Fibroblast of lung (primary cell): ENCODE data around the gene ACOT9. TPM values are rescaled to one million over a fixed set of nuclear protein-coding genes. Genes with fewer than 3 reads are reported as not detected.

Source experiments
- DNase-seq, 2 donors: peaks; one replicate each; pipeline versions ENCODE4 v3.0.0 to v3.0.0-alpha.2; 2010; ENCODE audit warnings: low read depth in 2 of 2
- H2AFZ ChIP-seq: 2 replicates; pipeline ENCODE4 v1.5.1; 2012; ENCODE audit warnings: low read length, control low read depth, inconsistent platforms
- H3K27ac ChIP-seq: 2 replicates; pipeline ENCODE4 v1.5.1; 2011; ENCODE audit warnings: low read length, control low read depth; ENCODE audit not compliant: insufficient read depth
- H3K27me3 ChIP-seq: 2 replicates; pipeline ENCODE4 v1.5.1; 2011; ENCODE audit warnings: mild to moderate bottlenecking, low read length; ENCODE audit not compliant: control insufficient read depth, insufficient read depth
- H3K36me3 ChIP-seq: 2 replicates; pipeline ENCODE4 v1.5.1; 2011; ENCODE audit warnings: low read length; ENCODE audit not compliant: control insufficient read depth, insufficient read depth
- H3K4me1 ChIP-seq: 2 replicates; pipeline ENCODE4 v1.5.1; 2011; ENCODE audit warnings: low read length; ENCODE audit not compliant: control insufficient read depth, insufficient read depth; ENCODE audit errors: extremely low read depth
- H3K4me2 ChIP-seq: 2 replicates; pipeline ENCODE4 v1.5.1; 2011; ENCODE audit warnings: low read length, control low read depth; ENCODE audit not compliant: insufficient read depth; ENCODE audit errors: extremely low read depth
- H3K4me3 ChIP-seq, 4 experiments: fragments of 200-600 bp in 1 of 4; sonication (generic) in 1 of 4; replicated peaks in 1 of 4; 2 replicates each; pipeline ENCODE4 v1.5.1; 2011 to 2016; ENCODE audit warnings: low read length in 4 of 4, low read depth in 3 of 4, mild to moderate bottlenecking in 3 of 4, control low read depth in 2 of 4, inconsistent platforms in 1 of 4, mixed read lengths in 1 of 4; ENCODE audit not compliant: insufficient read depth in 1 of 4; ENCODE audit errors: control extremely low read depth in 1 of 4
- H3K79me2 ChIP-seq: 2 replicates; pipeline ENCODE4 v1.5.1; 2012; ENCODE audit warnings: mild to moderate bottlenecking, low read length, inconsistent platforms; ENCODE audit not compliant: control insufficient read depth, insufficient read depth
- H3K9ac ChIP-seq: 2 replicates; pipeline ENCODE4 v1.5.1; 2011; ENCODE audit warnings: mild to moderate bottlenecking, low read length, control low read depth; ENCODE audit not compliant: insufficient read depth
- H3K9me3 ChIP-seq: 2 replicates; pipeline ENCODE4 v1.5.1; 2012; ENCODE audit warnings: low read depth, low read length; ENCODE audit not compliant: control insufficient read depth, insufficient read depth
- H4K20me1 ChIP-seq: 2 replicates; pipeline ENCODE4 v1.5.1; 2011; ENCODE audit warnings: low read length; ENCODE audit not compliant: control insufficient read depth, insufficient read depth; ENCODE audit errors: extremely low read depth
- CTCF ChIP-seq, 2 donors: IDR thresholded peaks in 1 of 2; conservative IDR thresholded peaks in 1 of 2; 1 replicate in 1 of 2; 2 replicates in 1 of 2; pipeline ENCODE4 v1.5.1; 2011 to 2012; ENCODE audit warnings: low read length in 2 of 2, control low read depth in 1 of 2, inconsistent platforms in 1 of 2, low read depth in 1 of 2, mild to moderate bottlenecking in 1 of 2
- EZH2 ChIP-seq: IDR thresholded peaks from 2 replicates; pipeline ENCODE4 v1.5.1; 2012; ENCODE audit warnings: low read length, control low read depth, mild to moderate bottlenecking; ENCODE audit errors: missing control alignments
- polyA plus RNA-seq, 2 donors: library from polyadenylated mRNA; depleted of rRNA in 1 of 2; stranded (reverse) in 1 of 2; unstranded in 1 of 2; fragments of >200 nt; gene quantifications; 2 replicates each; pipeline ENCODE4 v1.2.1, GENCODE V29; 2011 to 2012; ENCODE audit warnings: missing spikeins in 1 of 2
- total RNA-seq: library from RNA; depleted of rRNA; stranded (reverse); fragments of >200 nt; gene quantifications from 2 replicates; pipeline ENCODE4 v1.2.1, GENCODE V29; 2014

Gene ACOT9
- total and polyA plus RNA-seq, 2 donors (not counting 1 experiment from before 2014, with no cell fraction given) = 42.3 to 70.9 TPM

GRCh38 chrX:23756165-23756564 lies 13.1 kb upstream of the ACOT9 start:
- Histone ChIP-seq H3K4me1 (no peaks in the 10 kb centered on the region), H3K4me2 (no peak overlapping the region), H3K9me3 (no peaks in the 10 kb centered on the region), H3K4me3 (no peak overlapping the region), H3K27ac (no peak overlapping the region), H3K36me3 (no peaks in the 10 kb centered on the region), H4K20me1 (no peaks in the 10 kb centered on the region), H3K79me2 (no peaks in the 10 kb centered on the region), H3K9ac (no peak overlapping the region), H2AFZ (no peak overlapping the region), H3K27me3 (no peaks in the 10 kb centered on the region)
- DNase-seq = peak; percentile 30 to 60
- TF ChIP-seq CTCF (conservative IDR thresholded peaks at IDR 0.05 in 1 of 2, IDR thresholded peaks at IDR 0.05 in 1 of 2; ENCODE audit: low read depth in 1 of 2, low read length in 2 of 2) (peak; percentile 48 to 51), EZH2 (no peak)

- no peak overlapping the region for H3K4me2 ChIP-seq
- TF ChIP-seq EZH2 (no peak), CTCF (conservative IDR thresholded peaks at IDR 0.05 in 1 of 2, IDR thresholded peaks at IDR 0.05 in 1 of 2; ENCODE audit: low read depth in 1 of 2, low read length in 2 of 2) (no peak)
- DNase-seq = no peak
Measured at GRCh38 chrX:23754664-23755063, 11.6 kb upstream of the ACOT9 start.

DNA sequence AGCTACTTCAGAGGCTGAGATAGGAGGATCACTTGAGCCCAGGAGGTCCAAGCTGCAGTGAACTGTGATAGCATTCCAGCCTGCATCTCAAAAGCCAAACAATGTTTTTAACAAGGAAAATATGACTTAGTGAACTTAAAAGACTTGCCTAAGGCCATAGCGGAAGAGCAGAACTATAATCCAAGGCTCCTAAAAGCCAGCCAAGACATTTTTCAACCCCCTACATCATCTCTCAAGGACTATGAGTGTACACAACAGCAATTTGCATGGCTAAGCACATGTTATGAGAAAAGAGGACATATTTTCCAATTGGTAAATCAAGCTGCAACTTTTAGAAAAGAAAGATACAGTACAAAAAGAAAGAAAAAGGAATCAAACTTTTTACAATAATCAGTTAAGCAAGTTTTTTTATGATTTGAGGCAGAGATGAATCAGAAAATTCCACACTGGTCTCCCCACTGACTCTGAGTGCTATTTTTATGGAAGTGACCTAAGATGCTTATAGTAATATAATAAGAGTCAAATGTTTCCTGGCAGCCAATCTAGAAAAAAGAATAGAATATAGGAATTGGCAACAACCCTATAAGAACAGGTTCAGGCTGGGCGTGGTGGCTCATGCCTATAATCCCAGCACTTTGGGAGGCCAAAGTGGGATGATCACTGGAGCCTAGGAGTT lies 9.8 kb upstream of the ACOT9 start:
- Histone ChIP-seq H3K9me3 (no peaks in the 10 kb centered on the region), H3K36me3 (no peaks in the 10 kb centered on the region), H3K79me2 (no peaks in the 10 kb centered on the region), H3K4me2 (no peak overlapping the region), H3K9ac (no peak overlapping the region), H3K4me1 (no peaks in the 10 kb centered on the region), H3K27ac (peak overlapping the region; percentile 56), H3K27me3 (no peaks in the 10 kb centered on the region), H3K4me3 (no peak overlapping the region), H2AFZ (no peak overlapping the region), H4K20me1 (no peaks in the 10 kb centered on the region)
- no peak for TF ChIP-seq CTCF (conservative IDR thresholded peaks at IDR 0.05 in 1 of 2, IDR thresholded peaks at IDR 0.05 in 1 of 2; ENCODE audit: low read depth in 1 of 2, low read length in 2 of 2)
- no peak for TF ChIP-seq EZH2
- DNase-seq = peak; percentile 47 to 72

More at GRCh38 chrX:23754664-23755063, 11.6 kb upstream of the ACOT9 start:
- no peaks in the 10 kb centered on the region for H3K36me3 ChIP-seq
- no peak overlapping the region for H3K27ac ChIP-seq
- H4K20me1 ChIP-seq = no peaks in the 10 kb centered on the region
- H3K9ac ChIP-seq = no peak overlapping the region
- no peaks in the 10 kb centered on the region for H3K9me3 ChIP-seq
- no peak overlapping the region for H3K4me3 ChIP-seq
- no peak overlapping the region for H2AFZ ChIP-seq
- no peaks in the 10 kb centered on the region for H3K79me2 ChIP-seq
- H3K4me1 ChIP-seq = no peaks in the 10 kb centered on the region
- H3K27me3 ChIP-seq = no peaks in the 10 kb centered on the region
